HEK293 (cell line): Measurements from ENCODE around the gene TMEM214.

Experiments
- AEBP2 ChIP-seq: fragments of 450-650 bp; formaldehyde crosslinking; IDR thresholded peaks from 2 replicates; pipeline ENCODE4 v1.5.1; 2016; ENCODE audit warnings: missing biosample characterization, missing genetic modification characterization, borderline replicate concordance
- INSM2 ChIP-seq: fragments of 450-650 bp; formaldehyde crosslinking; IDR thresholded peaks from 2 replicates; pipeline ENCODE4 v1.5.1; 2016; ENCODE audit warnings: missing biosample characterization, missing genetic modification characterization
- KLF8 ChIP-seq: fragments of 450-650 bp; formaldehyde crosslinking; IDR thresholded peaks from 2 replicates; pipeline ENCODE4 v1.5.1; 2016; ENCODE audit warnings: missing biosample characterization, missing genetic modification characterization
- YY1 ChIP-seq: fragments of 450-650 bp; formaldehyde crosslinking; IDR thresholded peaks from 2 replicates; pipeline ENCODE4 v1.5.1; 2018; ENCODE audit warnings: missing biosample characterization, missing genetic modification characterization
- ZBTB21 ChIP-seq: fragments of 450-650 bp; formaldehyde crosslinking; IDR thresholded peaks from 2 replicates; pipeline ENCODE4 v1.5.1; 2017; ENCODE audit warnings: missing biosample characterization, missing genetic modification characterization
- ZNF133 ChIP-seq: fragments of 450-650 bp; formaldehyde crosslinking; IDR thresholded peaks from 2 replicates; pipeline ENCODE4 v1.5.1; 2016; ENCODE audit warnings: missing biosample characterization, missing genetic modification characterization
- ZNF157 ChIP-seq: fragments of 450-650 bp; formaldehyde crosslinking; IDR thresholded peaks from 2 replicates; pipeline ENCODE4 v1.5.1; 2016; ENCODE audit warnings: missing biosample characterization, missing genetic modification characterization
- ZNF169 ChIP-seq: fragments of 450-650 bp; formaldehyde crosslinking; IDR thresholded peaks from 2 replicates; pipeline ENCODE4 v1.5.1; 2016; ENCODE audit warnings: missing biosample characterization, missing genetic modification characterization
- ZNF214 ChIP-seq: fragments of 450-650 bp; formaldehyde crosslinking; IDR thresholded peaks from 2 replicates; pipeline ENCODE4 v1.5.1; 2017; ENCODE audit warnings: missing biosample characterization, mild to moderate bottlenecking, missing genetic modification characterization, borderline replicate concordance
- ZNF280C ChIP-seq: fragments of 450-650 bp; formaldehyde crosslinking; IDR thresholded peaks from 2 replicates; pipeline ENCODE4 v1.5.1; 2016; ENCODE audit warnings: missing biosample characterization, missing genetic modification characterization
- ZNF292 ChIP-seq: fragments of 450-650 bp; formaldehyde crosslinking; IDR thresholded peaks from 2 replicates; pipeline ENCODE4 v1.5.1; 2016; ENCODE audit warnings: low read depth, missing biosample characterization, missing genetic modification characterization, borderline replicate concordance
- ZNF311 ChIP-seq: fragments of 450-650 bp; formaldehyde crosslinking; IDR thresholded peaks from 2 replicates; pipeline ENCODE4 v1.5.1; 2017; ENCODE audit warnings: missing biosample characterization, missing genetic modification characterization, borderline replicate concordance
- ZNF335 ChIP-seq: fragments of 450-650 bp; formaldehyde crosslinking; conservative IDR thresholded peaks from 2 replicates; pipeline ENCODE4 v1.5.1; 2016; ENCODE audit warnings: missing biosample characterization, missing genetic modification characterization
- ZNF354C ChIP-seq: fragments of 450-650 bp; formaldehyde crosslinking; IDR thresholded peaks from 2 replicates; pipeline ENCODE4 v1.5.1; 2016; ENCODE audit warnings: missing biosample characterization, missing genetic modification characterization, low read depth, borderline replicate concordance
- ZNF391 ChIP-seq: fragments of 450-650 bp; formaldehyde crosslinking; IDR thresholded peaks from 2 replicates; pipeline ENCODE4 v1.5.1; 2016; ENCODE audit warnings: low read depth, missing biosample characterization, missing genetic modification characterization, borderline replicate concordance
- ZNF426 ChIP-seq: fragments of 450-650 bp; formaldehyde crosslinking; IDR thresholded peaks from 2 replicates; pipeline ENCODE4 v1.5.1; 2017; ENCODE audit warnings: missing biosample characterization, missing genetic modification characterization, mild to moderate bottlenecking, inconsistent platforms, moderate library complexity
- ZNF530 ChIP-seq: fragments of 450-650 bp; formaldehyde crosslinking; IDR thresholded peaks from 2 replicates; pipeline ENCODE4 v1.5.1; 2016; ENCODE audit warnings: low read depth, missing biosample characterization, missing genetic modification characterization
- ZNF560 ChIP-seq: fragments of 450-650 bp; formaldehyde crosslinking; IDR thresholded peaks from 2 replicates; pipeline ENCODE4 v1.5.1; 2017; ENCODE audit warnings: missing biosample characterization, missing genetic modification characterization, borderline replicate concordance
- ZNF561 ChIP-seq: fragments of 450-650 bp; IDR thresholded peaks from 2 replicates; pipeline ENCODE4 v1.5.1; 2018; ENCODE audit warnings: missing biosample characterization, missing genetic modification characterization, borderline replicate concordance
- ZNF610 ChIP-seq: fragments of 450-650 bp; formaldehyde crosslinking; IDR thresholded peaks from 2 replicates; pipeline ENCODE4 v1.5.1; 2016; ENCODE audit warnings: missing biosample characterization, missing genetic modification characterization, borderline replicate concordance
- ZNF677 ChIP-seq: fragments of 450-650 bp; IDR thresholded peaks from 2 replicates; pipeline ENCODE4 v1.5.0; 2018; ENCODE audit warnings: missing biosample characterization, mild to moderate bottlenecking, missing genetic modification characterization, moderate library complexity
- ZNF792 ChIP-seq: fragments of 450-650 bp; formaldehyde crosslinking; IDR thresholded peaks from 2 replicates; pipeline ENCODE4 v1.5.1; 2016; ENCODE audit warnings: missing biosample characterization, missing genetic modification characterization
- ZSCAN23 ChIP-seq: fragments of 450-650 bp; formaldehyde crosslinking; IDR thresholded peaks from 2 replicates; pipeline ENCODE4 v1.5.1; 2016; ENCODE audit warnings: missing biosample characterization, missing genetic modification characterization
- TF ChIP-seq, protein P1 (sequence below): fragments of 450-650 bp; formaldehyde crosslinking; IDR thresholded peaks from 2 replicates; pipeline ENCODE4 v1.5.1; 2016; ENCODE audit warnings: missing biosample characterization, missing genetic modification characterization
- TF ChIP-seq, protein P2 (sequence below): fragments of 450-650 bp; formaldehyde crosslinking; IDR thresholded peaks from 2 replicates; pipeline ENCODE4 v1.5.0; 2017; ENCODE audit warnings: missing biosample characterization, missing genetic modification characterization, borderline replicate concordance
- TF ChIP-seq, protein P3 (sequence below): fragments of 450-650 bp; formaldehyde crosslinking; IDR thresholded peaks from 2 replicates; pipeline ENCODE4 v1.5.1; 2016; ENCODE audit warnings: missing biosample characterization, missing genetic modification characterization

TMEM214 gene

GRCh38 chr2:27050996-27051901, 18.5 kb downstream of the TMEM214 start, which contains the start of gene AGBL5 (continued):
- TF ChIP-seq ZNF280C (tag by site-specific recombination) (no peak), ZNF157 (tag by site-specific recombination) (no peak), ZNF610 (peak; percentile 91), ZNF335 (tag by site-specific recombination) (peak; percentile 88), ZNF560 (no peak), ZBTB21 (tag by site-specific recombination) (no peak; the same call in none of the 2 replicates), ZNF561 (tag by site-specific recombination) (0 out of 2 replicates have a peak, but pooled peaks have one; percentile 69), ZSCAN23 (tag by site-specific recombination) (no peak), ZNF426 (tag by site-specific recombination) (no peak), INSM2 (tag by site-specific recombination) (peak; percentile 22), ZNF292 (tag by site-specific recombination) (no peak), ZNF169 (tag by site-specific recombination) (no peak), ZNF214 (no peak), ZNF311 (no peak), ZNF391 (no peak), KLF8 (peak; percentile 53), YY1 (tag by site-specific recombination) (0 out of 2 replicates have a peak, but pooled peaks have one; percentile 55), ZNF530 (tag by site-specific recombination) (no peak), ZNF133 (tag by site-specific recombination) (no peak), AEBP2 (no peak), ZNF677 (tag by site-specific recombination) (no peak), ZNF792 (tag by site-specific recombination) (no peak), ZNF354C (no peak)
- TF ChIP-seq, protein P1, sequence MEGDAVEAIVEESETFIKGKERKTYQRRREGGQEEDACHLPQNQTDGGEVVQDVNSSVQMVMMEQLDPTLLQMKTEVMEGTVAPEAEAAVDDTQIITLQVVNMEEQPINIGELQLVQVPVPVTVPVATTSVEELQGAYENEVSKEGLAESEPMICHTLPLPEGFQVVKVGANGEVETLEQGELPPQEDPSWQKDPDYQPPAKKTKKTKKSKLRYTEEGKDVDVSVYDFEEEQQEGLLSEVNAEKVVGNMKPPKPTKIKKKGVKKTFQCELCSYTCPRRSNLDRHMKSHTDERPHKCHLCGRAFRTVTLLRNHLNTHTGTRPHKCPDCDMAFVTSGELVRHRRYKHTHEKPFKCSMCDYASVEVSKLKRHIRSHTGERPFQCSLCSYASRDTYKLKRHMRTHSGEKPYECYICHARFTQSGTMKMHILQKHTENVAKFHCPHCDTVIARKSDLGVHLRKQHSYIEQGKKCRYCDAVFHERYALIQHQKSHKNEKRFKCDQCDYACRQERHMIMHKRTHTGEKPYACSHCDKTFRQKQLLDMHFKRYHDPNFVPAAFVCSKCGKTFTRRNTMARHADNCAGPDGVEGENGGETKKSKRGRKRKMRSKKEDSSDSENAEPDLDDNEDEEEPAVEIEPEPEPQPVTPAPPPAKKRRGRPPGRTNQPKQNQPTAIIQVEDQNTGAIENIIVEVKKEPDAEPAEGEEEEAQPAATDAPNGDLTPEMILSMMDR (tag by site-specific recombination), result no peak
- TF ChIP-seq, protein P2, sequence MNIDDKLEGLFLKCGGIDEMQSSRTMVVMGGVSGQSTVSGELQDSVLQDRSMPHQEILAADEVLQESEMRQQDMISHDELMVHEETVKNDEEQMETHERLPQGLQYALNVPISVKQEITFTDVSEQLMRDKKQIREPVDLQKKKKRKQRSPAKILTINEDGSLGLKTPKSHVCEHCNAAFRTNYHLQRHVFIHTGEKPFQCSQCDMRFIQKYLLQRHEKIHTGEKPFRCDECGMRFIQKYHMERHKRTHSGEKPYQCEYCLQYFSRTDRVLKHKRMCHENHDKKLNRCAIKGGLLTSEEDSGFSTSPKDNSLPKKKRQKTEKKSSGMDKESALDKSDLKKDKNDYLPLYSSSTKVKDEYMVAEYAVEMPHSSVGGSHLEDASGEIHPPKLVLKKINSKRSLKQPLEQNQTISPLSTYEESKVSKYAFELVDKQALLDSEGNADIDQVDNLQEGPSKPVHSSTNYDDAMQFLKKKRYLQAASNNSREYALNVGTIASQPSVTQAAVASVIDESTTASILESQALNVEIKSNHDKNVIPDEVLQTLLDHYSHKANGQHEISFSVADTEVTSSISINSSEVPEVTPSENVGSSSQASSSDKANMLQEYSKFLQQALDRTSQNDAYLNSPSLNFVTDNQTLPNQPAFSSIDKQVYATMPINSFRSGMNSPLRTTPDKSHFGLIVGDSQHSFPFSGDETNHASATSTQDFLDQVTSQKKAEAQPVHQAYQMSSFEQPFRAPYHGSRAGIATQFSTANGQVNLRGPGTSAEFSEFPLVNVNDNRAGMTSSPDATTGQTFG (tag by site-specific recombination), result 0 out of 2 replicates have a peak, but pooled peaks have one; percentile 49
- TF ChIP-seq, protein P3, sequence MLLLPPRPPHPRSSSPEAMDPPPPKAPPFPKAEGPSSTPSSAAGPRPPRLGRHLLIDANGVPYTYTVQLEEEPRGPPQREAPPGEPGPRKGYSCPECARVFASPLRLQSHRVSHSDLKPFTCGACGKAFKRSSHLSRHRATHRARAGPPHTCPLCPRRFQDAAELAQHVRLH (tag by site-specific recombination), result peak; percentile 73
